IPS-NIHi7 (cell line): Measurements from ENCODE around the gene CDSN.
A peak's percentile ranks its signal among the peaks of the same experiment; 100 is the strongest.

ENCODE experiments used
- DNase-seq: peaks from one replicate; pipeline ENCODE4 v3.0.0; 2012; ENCODE audit warnings: mixed read lengths; ENCODE audit errors: extremely low spot score

Gene CDSN

DNA sequence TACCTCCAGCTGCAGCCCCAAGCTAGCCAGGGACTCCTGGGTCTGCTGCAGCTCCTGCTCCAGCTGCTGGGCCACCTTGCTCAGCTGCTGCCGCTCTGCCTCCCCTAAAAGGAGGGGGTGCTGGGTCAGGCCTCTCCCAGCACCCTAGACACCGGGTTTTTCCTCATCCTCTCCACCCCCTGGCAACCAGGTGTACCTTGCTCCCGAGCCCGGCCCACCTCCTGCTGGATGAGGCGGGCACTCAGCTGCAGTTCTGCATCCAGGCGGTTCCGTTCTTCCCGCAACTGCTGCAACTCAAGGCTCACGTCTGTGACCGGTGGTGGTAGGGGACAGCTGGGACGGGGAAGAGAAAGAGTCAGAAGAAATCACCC lies 24.7 kb upstream of the CDSN start:
- DNase-seq: no peak

DNA sequence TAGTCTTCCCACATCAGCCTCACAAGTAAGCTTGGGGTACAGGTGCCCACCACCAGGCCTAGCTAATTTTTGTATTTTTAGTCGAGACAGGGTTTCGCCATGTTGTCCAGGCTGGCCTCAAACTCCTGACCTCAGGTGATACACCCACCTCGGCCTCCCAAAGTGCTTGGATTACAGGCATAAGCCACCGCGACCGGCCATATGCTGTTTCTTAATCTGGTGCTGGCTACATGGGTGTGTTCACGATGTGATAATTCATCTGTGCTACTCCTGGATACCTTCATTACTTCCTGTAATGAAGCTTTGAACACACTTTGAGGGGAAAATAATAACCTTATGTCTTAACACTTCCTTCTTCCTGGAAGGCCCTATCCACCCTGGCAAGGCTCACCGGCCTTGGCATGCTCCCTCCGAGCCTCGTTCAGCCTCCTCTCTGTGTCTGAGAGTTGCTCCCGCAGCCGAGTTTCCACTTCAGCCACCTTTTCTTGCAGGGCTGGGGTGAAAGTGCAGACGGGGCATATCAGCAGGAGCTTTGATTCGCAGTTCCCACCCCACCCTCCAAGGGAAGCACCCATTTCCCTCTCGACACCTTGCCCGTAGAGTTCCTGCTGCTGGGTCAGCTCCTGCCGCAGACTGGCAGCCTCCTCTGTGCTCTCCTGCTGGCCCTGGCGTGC lies 24.2 kb upstream of the CDSN start:
- DNase-seq: no peak

DNA sequence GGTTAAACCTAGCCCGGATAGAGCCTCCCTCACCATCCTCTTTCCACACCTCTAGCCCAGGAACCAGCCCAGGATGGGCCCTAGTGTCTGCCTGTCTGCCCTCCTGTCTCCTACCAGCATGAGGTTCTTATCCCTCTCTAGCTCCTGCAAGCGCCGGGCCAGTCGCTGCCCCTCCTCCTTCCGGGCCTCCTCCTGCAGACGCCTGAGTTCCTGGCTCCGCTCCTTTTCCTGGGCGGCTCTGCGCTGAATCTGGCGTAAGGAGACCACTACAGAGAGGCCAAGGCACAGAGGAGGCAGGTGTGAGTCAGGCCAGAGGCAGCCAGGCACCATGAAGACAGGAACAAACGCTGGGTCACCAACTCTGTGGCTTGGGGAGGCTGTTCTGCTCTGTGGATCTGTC lies 22.9 kb upstream of the CDSN start:
- peak; percentile 78 for DNase-seq

DNA sequence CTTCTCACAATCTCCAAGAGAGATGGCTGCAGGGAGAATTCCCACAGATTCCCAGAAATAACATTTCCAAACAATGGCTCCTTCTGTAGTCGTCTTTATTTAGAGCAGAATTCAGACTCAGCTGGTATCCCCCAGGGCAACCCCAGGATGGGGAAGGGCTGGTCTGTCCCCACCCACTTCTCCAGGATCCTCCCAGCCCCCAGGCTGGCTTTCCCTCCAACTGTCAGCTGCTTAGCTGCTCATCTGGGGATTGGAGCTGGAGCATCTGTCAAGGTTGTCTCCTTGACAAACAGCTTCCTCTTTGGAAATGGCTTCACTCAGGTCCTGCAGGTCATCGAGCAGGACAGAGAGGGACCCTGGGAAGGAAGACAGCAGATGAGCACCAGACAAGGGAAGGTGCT lies 22.1 kb upstream of the CDSN start:
- no peak for DNase-seq

DNA sequence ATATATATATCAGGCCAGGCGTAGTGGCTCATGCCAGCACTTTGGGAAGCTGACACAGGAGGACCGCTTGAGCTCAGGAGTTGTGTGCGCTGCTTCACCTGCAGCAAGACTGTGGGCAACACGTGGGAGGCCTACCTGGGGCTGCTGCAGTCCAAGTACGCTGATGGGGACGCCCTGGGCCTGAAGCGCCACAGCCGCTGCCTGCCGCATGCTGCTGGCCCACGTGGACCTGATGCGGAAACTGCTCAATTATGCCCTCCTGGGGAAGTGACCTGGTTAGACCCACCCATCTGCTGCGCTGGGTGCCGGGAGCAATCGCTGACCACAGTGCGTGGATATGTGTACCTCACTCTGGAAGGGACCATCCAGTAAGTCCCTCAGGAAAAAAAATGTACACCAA lies 20.4 kb upstream of the CDSN start:
- no peak for DNase-seq

DNA sequence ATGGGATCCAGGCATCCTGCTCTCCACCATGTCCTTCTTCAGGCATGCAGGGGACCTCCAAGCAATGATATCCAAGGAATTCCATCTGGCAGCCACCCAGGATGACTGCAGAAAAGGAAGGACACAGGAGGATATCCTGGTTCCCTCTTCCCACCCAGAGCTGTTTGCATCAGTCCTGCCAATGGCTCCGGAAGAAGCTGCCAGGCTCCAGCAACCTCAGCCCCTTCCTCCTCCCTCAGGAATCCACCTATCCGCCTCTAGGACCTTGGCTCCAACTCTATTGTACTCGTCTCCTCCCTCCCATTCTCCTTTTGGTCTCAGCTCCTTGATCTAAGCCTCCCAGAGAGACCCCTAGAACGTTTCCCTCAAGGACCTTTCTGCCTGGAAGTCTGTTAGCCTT lies 19.4 kb upstream of the CDSN start:
- peak; percentile 74 for DNase-seq

DNA sequence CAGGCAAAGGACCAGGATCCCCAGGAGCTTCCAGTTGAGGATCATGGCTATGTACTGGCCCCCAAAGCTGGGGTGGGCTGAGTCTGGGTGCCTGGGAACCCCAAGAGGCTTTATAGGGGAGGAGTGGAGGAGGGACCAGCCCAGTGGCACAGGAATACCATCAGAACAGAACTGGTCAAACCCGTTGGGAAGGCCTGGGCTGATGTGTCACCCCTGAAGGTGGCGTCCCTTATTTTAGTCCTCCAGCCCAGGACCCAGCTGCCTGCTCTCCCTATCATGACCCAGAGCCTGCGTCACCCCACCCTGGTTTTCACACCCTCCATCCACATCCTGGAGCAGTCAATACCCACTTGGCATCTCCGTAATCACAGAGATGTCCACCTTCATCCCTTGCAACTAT lies 18.7 kb upstream of the CDSN start, which contains the start of gene PSORS1C2:
Gene PSORS1C2 (minus strand): TSS at position 85 of the 400 bp plus-strand sequence. CDS start 40 bp downstream, at position 45.
- no peak for DNase-seq

DNA sequence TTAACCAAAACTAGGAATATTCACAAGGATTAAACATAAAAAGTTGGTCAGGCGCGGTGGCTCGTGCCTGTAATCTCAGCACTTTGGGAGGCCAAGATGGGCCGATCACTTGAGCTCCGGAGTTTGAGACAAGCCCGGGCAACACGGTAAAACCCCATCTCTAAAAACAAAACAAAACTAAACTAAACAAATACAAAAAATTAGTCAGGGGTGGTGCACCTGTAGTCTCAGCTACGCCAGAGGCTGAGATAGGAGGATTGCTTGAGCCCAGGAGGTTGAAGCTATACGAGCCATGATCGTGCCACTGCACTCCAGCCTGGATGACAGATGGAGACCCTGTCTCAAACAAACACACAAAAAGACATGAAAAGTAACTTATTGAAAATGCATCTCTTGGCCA lies 15.5 kb upstream of the CDSN start:
- DNase-seq: no peak

DNA sequence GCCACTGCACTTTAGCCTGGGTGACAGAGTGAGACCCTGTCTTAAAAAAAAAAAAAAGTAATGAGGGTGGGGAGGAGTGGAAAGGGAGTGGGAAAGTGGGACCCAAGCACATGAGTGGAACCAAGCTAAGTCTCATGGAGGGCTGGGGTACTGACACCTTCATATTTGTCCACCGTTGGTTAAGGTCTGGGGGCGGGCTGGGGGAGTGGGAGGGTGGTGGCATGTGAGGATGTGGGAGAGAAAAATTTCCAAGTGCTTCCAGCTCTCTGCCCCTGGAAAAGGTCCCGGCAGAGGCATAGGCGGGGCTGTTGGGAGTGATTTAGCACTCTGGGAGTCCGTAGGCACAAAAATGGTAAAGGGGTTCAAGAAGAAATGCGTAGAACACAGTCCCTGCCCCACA lies 12.6 kb upstream of the CDSN start:
- no peak for DNase-seq

DNA sequence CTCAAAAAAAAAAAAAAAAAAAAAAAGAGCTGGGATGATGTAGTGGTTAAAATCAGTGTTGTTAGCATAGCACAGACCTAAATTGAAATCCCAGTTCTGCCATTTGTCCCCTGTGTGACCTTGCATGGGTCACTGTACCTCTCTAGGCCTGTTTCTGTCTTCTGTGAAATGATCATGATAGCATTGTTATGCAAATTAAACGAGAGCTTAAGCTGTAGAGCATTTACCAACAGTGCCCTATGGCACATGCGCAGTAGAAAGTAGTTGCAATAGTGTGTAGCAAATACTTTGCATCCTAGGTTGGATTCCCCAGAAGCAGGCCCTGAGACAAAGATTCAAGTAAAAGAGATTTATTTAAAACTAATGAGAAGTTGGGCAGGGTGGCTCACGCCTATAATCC lies 11.3 kb upstream of the CDSN start:
- DNase-seq: no peak

DNA sequence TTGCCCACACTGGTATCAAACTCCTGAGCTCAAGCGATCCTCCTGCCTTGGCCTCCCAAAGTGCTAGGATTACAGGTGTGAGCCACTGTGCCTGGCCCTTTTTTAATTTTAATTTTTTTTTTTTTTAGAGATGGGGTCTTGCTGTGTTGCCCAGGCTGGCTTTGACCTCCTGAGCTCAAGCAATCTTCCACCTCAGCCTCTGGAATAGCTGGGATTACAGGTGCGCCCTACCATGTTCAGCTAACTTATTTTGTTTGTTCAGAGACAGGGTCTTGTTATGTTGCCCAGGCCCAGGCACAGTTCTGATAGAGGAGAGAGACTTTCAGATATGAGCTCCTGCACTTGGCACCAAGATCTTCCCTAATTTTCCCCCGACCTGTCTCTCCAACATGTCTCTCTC lies 10.5 kb upstream of the CDSN start:
- no peak for DNase-seq

DNA sequence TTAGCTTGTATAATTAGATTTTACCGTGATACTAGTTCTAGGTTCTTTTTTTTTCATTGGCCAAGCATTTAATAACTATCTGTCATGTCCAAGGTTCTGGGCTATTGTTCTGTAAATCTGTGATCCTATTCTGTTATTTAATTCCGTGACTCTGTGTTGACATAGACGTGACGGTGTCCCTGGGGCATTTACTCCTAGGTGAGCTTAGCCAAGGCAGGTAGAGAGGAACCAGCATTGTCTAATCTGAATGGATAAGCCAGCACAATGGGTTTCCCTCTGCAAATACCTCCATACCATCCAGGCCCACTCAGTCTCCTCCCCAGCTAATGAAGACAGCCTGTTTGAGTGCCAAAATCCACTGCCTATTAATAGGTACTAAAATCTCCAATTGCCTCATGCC lies 8.9 kb upstream of the CDSN start:
- no peak for DNase-seq

DNA sequence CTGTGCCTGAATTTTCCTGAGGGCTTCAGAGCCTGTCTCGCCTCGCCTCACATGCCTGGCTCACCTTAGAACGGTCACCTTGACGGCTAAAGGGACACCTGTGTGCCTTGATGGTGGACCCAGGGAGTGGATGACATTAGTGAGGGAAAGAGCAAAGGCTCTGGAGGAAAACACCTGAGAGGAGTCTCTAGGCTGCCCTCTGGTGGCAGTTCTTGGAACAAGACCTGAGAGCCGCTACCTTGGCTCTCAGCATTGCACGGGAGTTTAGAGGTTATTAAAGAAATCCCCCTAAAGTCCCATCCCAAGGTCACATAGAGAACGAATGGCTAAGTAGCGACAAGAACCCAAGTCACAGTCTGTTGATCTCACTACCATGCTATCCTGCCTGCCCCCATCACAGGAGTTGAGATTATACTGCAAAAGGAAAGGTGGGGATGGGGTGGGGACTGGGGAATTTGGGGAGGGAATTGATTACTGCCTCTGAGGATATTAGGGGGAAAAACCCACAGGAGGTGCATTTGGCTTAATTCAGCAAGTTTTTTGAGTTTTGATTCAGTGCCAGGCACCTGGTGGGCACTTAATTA lies 7.9 kb upstream of the CDSN start:
- DNase-seq: peak; percentile 80

DNA sequence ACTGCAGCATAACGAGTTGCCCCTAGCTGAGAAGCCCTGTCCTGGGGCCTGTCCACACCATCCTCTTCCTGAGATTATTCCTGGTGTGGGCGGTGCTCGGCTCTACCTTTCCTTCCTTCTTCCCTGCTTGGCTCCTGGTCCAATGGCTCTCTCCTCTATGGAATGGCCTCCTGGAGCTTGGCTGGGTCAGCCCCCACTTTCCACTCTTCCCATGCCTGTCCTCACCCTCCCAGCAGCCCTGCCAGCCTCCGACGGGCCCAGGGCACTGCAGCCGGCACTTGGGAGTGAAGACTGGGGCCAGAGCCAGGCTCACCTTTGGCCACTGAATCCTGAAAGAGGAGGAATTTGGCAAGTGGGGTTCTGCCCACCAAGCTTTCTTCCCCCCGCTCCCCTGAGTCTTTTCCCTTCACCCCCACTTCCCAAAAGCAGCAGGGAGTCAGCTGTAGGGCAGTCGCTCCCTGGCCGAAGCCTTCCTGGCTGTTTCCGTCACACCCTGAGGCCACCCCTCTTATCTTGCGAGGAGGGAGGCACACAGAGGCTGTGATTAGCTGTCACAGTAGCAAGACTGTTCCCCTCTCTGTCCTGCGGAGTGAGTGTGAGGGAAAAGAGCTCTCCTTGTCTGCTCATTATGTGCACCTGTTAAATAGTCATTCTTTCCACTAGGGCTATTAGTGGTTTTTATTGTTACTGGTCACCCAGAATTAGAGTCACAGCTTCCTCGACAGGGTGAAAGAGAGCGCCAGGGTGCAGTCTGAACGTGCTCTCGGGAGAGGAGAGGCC lies 6.3 kb upstream of the CDSN start:
- DNase-seq: no peak

DNA sequence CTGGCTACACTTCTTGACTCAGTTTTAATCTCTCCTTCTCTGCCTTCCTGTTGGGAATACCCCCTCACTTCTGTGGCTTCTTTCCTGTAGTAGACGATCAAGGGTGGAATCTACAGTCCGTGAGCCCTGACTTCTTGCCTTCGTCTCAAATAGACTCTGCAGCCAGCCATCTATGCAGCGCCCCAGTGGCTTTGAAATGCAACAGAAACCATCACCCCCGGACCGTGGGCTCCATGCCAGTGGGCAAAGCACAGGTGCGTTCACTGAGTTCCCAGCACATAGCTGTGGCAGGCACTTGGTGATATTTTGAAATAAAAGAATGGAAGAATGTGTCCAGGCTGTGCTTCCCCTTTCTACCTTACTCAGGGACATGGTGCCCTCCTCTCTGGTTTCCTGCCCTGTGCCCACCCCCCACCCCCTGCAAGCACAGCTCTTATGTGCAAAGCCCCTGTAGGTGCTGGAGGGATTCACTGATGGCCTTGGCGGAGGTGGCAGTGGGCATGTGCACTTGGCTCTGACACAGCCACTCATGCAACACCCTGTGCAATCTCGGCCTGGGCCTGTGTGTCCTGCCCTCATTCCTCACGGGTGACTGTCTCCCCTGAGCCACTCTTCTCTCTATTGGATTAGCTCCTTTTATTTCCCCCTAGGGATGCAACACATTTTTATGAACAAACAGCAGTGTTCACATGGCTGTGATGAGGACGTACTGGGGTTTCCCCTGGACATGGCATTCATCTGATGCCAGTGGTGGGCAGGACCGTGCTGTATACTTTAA lies 5.5 kb upstream of the CDSN start:
- DNase-seq: no peak

DNA sequence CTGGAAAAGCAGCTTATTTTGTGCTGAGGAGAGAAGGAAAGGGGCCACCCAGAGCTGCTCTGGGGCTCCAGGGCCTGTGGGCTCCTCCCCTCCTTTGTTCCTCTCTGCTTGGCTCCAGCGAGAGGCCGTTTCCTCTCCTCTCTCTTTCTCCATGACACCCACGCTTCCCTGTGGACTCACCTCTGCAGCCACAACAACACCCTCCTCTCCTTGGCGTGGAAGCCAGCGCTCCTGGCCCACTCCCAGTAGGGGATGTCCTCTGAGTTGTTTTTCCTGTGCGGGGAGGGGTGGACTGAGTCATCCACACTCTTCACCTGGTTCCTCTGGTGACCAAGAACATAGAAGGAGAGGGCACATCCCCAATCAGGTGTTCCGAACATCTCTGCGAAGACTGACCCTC lies 4.9 kb upstream of the CDSN start:
- no peak for DNase-seq

DNA sequence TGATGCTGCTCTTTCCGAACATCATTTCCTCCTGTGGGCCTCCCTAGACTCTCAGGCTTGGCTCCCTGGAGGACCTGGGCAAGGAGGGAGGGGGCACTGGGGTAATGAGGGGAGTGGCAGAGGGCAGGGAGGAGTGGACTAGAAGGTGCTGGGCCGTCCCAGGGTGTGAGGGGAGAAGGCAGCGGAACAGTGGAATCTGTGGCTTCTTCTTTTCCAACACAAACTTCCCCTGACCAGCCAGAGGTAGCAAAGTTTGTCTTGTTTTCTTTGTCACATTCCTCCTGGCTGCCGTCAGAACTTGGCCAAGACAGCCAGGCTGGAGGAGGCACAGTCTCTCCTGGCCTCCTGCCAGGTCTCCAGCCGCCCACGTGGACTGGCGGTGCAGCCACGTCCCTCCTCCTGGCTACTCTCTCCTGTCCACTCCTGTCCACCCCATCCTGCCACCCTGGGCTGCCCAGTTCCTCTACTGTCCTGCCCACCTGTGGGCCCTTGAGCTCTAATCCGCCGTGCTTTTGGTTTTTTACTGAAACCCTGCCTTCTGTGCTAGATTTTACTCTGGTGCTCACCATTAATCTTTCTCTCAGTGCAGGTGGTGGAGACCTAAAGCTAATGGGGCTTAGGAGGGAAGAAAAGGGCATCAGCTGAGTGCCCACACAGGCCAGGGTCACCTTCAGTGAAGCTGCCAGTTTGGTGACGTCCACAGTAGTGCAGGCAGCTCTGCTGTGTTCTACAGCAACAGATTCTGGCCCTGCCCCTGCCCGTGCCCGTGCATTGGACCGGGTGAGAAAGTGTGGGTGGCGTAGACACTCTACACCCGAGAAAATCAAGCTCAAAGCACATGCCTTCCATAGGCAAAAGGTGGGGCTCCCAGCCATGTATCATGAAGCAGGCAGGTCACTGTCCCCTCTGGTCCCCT lies 2.8 kb upstream of the CDSN start:
- DNase-seq: no peak

DNA sequence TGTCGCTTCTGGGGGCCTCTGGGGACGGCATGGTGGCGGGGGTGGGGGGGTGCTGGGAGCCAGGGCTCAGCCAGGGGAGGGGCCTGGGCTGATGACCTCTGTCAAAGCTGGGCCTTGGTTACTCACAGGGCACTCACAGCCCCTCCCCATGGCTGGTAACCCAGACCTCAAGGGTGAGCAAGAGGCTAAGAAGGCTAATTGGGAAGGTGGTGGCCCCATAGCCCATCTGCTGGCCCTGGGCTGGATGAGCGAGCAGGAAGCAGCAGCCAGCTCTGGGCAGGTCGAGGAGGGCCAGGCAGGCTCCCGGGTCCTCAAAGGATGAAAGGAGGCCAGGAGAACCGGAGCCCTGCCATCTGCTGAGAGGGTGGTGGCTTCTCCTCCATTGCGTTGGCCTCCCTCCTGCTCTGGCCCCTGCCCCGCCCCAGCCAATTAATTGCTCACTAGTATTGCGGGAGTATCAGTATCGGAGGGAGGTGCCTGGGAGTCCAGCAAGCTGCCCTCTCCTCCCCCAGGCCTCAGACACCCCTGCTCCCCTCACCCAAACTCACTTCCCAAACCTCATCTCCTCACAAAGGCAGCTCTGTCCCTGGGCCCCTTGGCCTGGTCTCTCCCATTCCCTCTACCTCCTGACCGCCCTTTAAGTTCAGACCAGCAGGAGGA lies 1.0 kb upstream of the CDSN start:
- no peak for DNase-seq

DNA sequence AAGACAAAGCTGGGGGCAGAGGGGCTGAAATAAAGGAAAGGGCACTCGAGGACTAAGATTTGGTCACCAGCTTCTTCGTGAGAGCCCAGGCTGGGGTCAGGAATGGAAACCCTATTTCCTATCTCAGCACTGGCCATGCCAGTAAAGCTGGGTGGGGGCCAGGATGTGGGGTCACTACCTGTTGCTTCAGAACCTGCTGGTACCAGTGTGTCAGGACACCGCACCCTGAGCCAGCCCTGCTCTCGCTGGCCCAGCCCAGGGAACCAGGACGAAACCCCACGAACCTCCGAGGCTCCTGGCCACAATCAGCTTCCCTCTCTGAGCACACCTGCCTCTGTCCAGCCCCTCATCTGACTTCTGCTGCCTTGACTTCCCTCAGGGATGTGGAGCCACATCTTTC lies 2.1 kb downstream of the CDSN start:
- DNase-seq: no peak

DNA sequence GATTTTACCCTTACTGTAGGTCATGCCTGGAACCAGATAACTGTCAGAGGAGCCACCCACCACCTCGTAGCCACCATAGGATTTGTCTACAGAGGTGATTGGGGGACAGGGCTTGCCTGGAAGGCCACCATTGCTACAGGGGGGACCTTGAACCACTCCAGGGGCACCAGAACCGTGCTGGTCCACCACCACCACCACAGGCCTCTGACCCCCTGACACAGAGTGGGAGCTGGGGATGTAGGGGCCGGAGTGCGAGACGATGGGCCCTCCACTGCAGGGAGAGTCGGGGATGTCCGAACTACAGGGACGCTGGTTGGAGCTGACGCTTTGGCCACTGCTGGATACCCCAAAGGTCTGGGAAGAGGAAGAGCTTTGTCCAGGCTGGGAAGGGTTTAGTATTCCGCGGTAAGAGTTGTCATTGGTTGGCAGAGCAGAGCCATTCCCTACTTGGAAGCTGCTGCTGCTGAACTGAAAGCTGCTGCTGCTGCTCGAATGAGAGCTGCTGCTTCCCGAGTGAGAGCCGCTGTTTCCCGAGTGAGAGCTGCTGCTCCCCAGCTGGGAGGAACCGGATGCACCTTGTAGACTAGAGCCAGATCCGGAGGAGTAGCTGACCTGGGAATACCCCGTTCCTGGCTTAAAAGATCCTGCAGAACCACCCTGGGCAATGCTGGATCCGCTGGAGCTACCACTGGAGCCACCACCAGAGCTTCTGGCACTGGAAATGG lies 3.4 kb downstream of the CDSN start:
- DNase-seq: no peak
